Thoracic aorta (tissue), 2 donors: ENCODE results near the gene BCAS3. TPM values are rescaled to one million over a fixed set of nuclear protein-coding genes. Genes with fewer than 3 reads are reported as not detected.

ENCODE experiments used
- ATAC-seq: fragments of 150-250 bp; one replicate; pipeline ENCODE4 v1.8.0; 2017; ENCODE audit warnings: low read depth; ENCODE audit not compliant: insufficient number of reproducible peaks, low FRiP score
- DNase-seq: peaks from one replicate; pipeline ENCODE4 v3.0.0-alpha.2; 2020; ENCODE audit warnings: low spot score
- H3K27ac ChIP-seq, 2 donors: fragments of 200-600 bp; sonication (generic); 1 replicate in 1 of 2; 2 replicates in 1 of 2; pipeline ENCODE4 v1.5.1; 2016; ENCODE audit warnings: mild to moderate bottlenecking in 2 of 2, moderate library complexity in 2 of 2
- H3K27me3 ChIP-seq: fragments of 200-600 bp; sonication (generic); replicated peaks from 2 replicates; pipeline ENCODE4 v1.6.0; 2016; ENCODE audit warnings: mild to moderate bottlenecking; ENCODE audit not compliant: insufficient read depth
- H3K36me3 ChIP-seq: fragments of 200-600 bp; sonication (generic); one replicate; pipeline ENCODE4 v1.5.1; 2016
- H3K4me1 ChIP-seq, 2 donors: fragments of 200-600 bp; sonication (generic); 1 replicate in 1 of 2; 2 replicates in 1 of 2; pipeline versions ENCODE4 v1.5.1 to v1.6.0; 2016; ENCODE audit warnings: low read depth in 2 of 2, mild to moderate bottlenecking in 1 of 2; ENCODE audit not compliant: control insufficient read depth in 1 of 2
- H3K4me3 ChIP-seq: fragments of 200-600 bp; sonication (generic); 2 replicates; pipeline ENCODE4 v1.5.1; 2016; ENCODE audit warnings: mild to moderate bottlenecking
- H3K9me3 ChIP-seq: fragments of 200-600 bp; sonication (generic); 2 replicates; pipeline ENCODE4 v1.5.1; 2016
- total RNA-seq, 2 donors: library from RNA; depleted of rRNA; stranded (reverse); fragments of >200 nt; gene quantifications; one replicate each; pipeline versions ENCODE4 v1.1.0 to v1.2.3, GENCODE V29; 2016
- TF ChIP-seq, protein P1 (sequence below): fragments of 200-600 bp; sonication (generic); IDR thresholded peaks from one replicate; pipeline ENCODE4 v1.5.1; 2019; ENCODE audit warnings: antibody characterized with exemption

BCAS3 gene
- total RNA-seq, 2 donors from 2014 or later: 35.1 to 69.3 TPM

GRCh38 chr17:60747069-60747808 lies 69.6 kb downstream of the BCAS3 start:
- Histone ChIP-seq H3K27ac (no peak overlapping the region), H3K36me3 (no peaks in the 10 kb centered on the region), H3K4me1 (peaks cover 3 to 17% of the 10 kb centered on the region in 2 donors), H3K9me3 (no peaks in the 10 kb centered on the region), H3K27me3 (no peaks in the 10 kb centered on the region), H3K4me3 (no peak overlapping the region)
- DNase-seq (no peak), ATAC-seq (no peak)
- TF ChIP-seq, protein P1, sequence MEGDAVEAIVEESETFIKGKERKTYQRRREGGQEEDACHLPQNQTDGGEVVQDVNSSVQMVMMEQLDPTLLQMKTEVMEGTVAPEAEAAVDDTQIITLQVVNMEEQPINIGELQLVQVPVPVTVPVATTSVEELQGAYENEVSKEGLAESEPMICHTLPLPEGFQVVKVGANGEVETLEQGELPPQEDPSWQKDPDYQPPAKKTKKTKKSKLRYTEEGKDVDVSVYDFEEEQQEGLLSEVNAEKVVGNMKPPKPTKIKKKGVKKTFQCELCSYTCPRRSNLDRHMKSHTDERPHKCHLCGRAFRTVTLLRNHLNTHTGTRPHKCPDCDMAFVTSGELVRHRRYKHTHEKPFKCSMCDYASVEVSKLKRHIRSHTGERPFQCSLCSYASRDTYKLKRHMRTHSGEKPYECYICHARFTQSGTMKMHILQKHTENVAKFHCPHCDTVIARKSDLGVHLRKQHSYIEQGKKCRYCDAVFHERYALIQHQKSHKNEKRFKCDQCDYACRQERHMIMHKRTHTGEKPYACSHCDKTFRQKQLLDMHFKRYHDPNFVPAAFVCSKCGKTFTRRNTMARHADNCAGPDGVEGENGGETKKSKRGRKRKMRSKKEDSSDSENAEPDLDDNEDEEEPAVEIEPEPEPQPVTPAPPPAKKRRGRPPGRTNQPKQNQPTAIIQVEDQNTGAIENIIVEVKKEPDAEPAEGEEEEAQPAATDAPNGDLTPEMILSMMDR: no peak

GRCh38 chr17:60748204-60748603 lies 70.6 kb downstream of the BCAS3 start:
- peaks cover 3 to 16% of the 10 kb centered on the region in 2 donors for H3K4me1 ChIP-seq
- TF ChIP-seq, protein P1: no peak
- no peaks in the 10 kb centered on the region for H3K27me3 ChIP-seq
- H3K36me3 ChIP-seq: no peaks in the 10 kb centered on the region
- no peak for DNase-seq
- H3K9me3 ChIP-seq: no peaks in the 10 kb centered on the region
- no peak overlapping the region for H3K27ac ChIP-seq
- no peak overlapping the region for H3K4me3 ChIP-seq
- no peak for ATAC-seq

DNA sequence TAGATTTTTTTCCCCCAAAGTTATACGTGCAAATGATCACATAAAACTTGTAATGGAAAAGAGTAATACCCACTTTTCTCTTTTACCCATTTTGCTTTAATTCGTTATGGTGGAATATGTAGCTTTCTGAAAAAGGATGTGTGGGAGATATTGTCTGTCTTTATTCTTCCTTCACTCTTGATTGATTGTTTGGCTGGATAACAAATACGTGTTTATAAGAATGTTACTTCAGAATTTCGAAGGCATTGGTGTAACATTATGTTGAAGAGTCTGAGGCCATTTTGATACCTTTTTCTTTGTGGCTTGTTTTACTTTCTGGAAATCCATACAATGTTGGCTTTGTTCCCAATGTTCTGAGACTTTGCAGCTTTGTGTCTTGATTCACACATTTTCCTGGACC lies 71.4 kb downstream of the BCAS3 start:
- H3K9me3 ChIP-seq: no peaks in the 10 kb centered on the region
- no peak for DNase-seq
- H3K27ac ChIP-seq: no peak overlapping the region
- no peak overlapping the region for H3K4me3 ChIP-seq
- H3K36me3 ChIP-seq: no peaks in the 10 kb centered on the region
- ATAC-seq: no peak
- TF ChIP-seq, protein P1: no peak
- no peaks in the 10 kb centered on the region for H3K27me3 ChIP-seq
- peaks cover 3 to 8% of the 10 kb centered on the region in 2 donors for H3K4me1 ChIP-seq

- peaks cover under 1 to 1% of the 10 kb centered on the region in 2 donors for H3K4me1 ChIP-seq
- TF ChIP-seq, protein P1: no peak
- no peak overlapping the region for H3K27ac ChIP-seq
- H3K4me3 ChIP-seq: no peak overlapping the region
- ATAC-seq: no peak
- H3K27me3 ChIP-seq: no peaks in the 10 kb centered on the region
- no peak for DNase-seq
- H3K9me3 ChIP-seq: no peaks in the 10 kb centered on the region
- no peaks in the 10 kb centered on the region for H3K36me3 ChIP-seq
Observed at GRCh38 chr17:60749708-60750107, 72.1 kb downstream of the BCAS3 start.

- ATAC-seq: no peak
- H3K27me3 ChIP-seq: no peaks in the 10 kb centered on the region
- no peak overlapping the region for H3K4me3 ChIP-seq
- H3K4me1 ChIP-seq: no peaks in the 10 kb centered on the region
- H3K27ac ChIP-seq: no peak overlapping the region
- H3K9me3 ChIP-seq: no peaks in the 10 kb centered on the region
- DNase-seq: no peak
- TF ChIP-seq, protein P1: no peak
- no peaks in the 10 kb centered on the region for H3K36me3 ChIP-seq
Observed at GRCh38 chr17:60750640-60751039, 73.0 kb downstream of the BCAS3 start.
